Heart left ventricle (tissue), 16 donors: ENCODE measurements around the gene CXADR. TPM values are rescaled to one million over a fixed set of nuclear protein-coding genes. Genes with fewer than 3 reads are reported as not detected.

ENCODE experiments used
- ATAC-seq, 4 donors: fragments of 200-7000 bp; cut with Tn5 transposase; one replicate each; pipeline ENCODE4 v1.9.1; 2020 to 2022; ENCODE audit warnings: moderate library complexity in 4 of 4, mild to moderate bottlenecking in 3 of 4, moderate number of reproducible peaks in 1 of 4
- DNase-seq, 5 donors: peaks; one replicate each; pipeline ENCODE4 v3.0.0-alpha.2; 2020
- H3K27ac ChIP-seq, 12 donors: fragments of 200-600 bp; sonication (generic) in 4 of 12; one replicate each; pipeline versions ENCODE4 v1.5.0 to v1.8.0; 2016 to 2022; ENCODE audit warnings: mild to moderate bottlenecking in 2 of 12
- H3K27me3 ChIP-seq, 9 donors: fragments of 200-600 bp; sonication (generic) in 2 of 9; one replicate each; pipeline versions ENCODE4 v1.5.1 to v1.8.0; 2016 to 2022; ENCODE audit warnings: mild to moderate bottlenecking in 3 of 9
- H3K36me3 ChIP-seq, 9 donors: fragments of 200-600 bp; sonication (generic) in 2 of 9; one replicate each; pipeline versions ENCODE4 v1.5.0 to v1.8.0; 2018 to 2022; ENCODE audit warnings: mild to moderate bottlenecking in 2 of 9
- H3K4me1 ChIP-seq, 12 donors: fragments of 200-600 bp; sonication (generic) in 4 of 12; one replicate each; pipeline versions ENCODE4 v1.5.0 to v1.8.0; 2016 to 2022; ENCODE audit warnings: mild to moderate bottlenecking in 3 of 12
- H3K4me3 ChIP-seq, 12 donors: fragments of 200-600 bp; sonication (generic) in 4 of 12; one replicate each; pipeline versions ENCODE4 v1.5.0 to v1.8.0; 2017 to 2022; ENCODE audit warnings: mild to moderate bottlenecking in 9 of 12, moderate library complexity in 4 of 12
- H3K9me3 ChIP-seq, 12 donors: fragments of 200-600 bp; sonication (generic) in 4 of 12; one replicate each; pipeline versions ENCODE4 v1.5.0 to v1.8.0; 2016 to 2022; ENCODE audit warnings: mild to moderate bottlenecking in 1 of 12
- POLR2A ChIP-seq, 2 donors: fragments of 450-650 bp; IDR thresholded peaks; one replicate each; pipeline ENCODE4 v1.6.1; 2017; ENCODE audit warnings: antibody characterized with exemption in 2 of 2, mild to moderate bottlenecking in 2 of 2, moderate library complexity in 2 of 2
- WGBS, 4 donors: extraction: QIAGEN DNeasy Blood & Tissue Kit in 2 of 4; methylation state at CpG; one replicate each; pipeline versions ENCODE4 v1.1.5 to v1.1.7; 2013 to 2018; 5-methylcytosine and 5-hydroxymethylcytosine counted together
- intact Hi-C, 10 donors: fragments of 100-400 bp; cut with DNase I; formaldehyde crosslinking; loops; one replicate each; pipeline versions ENCODE4 v1.11.1 to v1.14.2; 2022
- polyA plus RNA-seq, 2 donors: library from polyadenylated mRNA; stranded (reverse); fragments of 200-250 nt; gene quantifications; one replicate each; pipeline ENCODE4 v1.2.3, GENCODE V29; 2013
- total RNA-seq, 9 donors: library from RNA; depleted of rRNA in 2 of 9; stranded (reverse); fragments of >200 nt in 2 of 9; fragmentation: NEBNext Ultra II Directional in 3 of 9; extraction: Animal tissue kit (Norgen Biotek cat#: 25700) in 3 of 9; gene quantifications; one replicate each; pipeline versions ENCODE4 v1.1.0 to v1.2.4, GENCODE V29; 2016 to 2023
- TF ChIP-seq, protein P1 (sequence below), 12 donors: fragments of 200-600 bp; sonication (generic) in 4 of 12; IDR thresholded peaks; one replicate each; pipeline versions ENCODE4 v1.5.0 to v1.8.0; 2018 to 2022; ENCODE audit warnings: antibody characterized with exemption in 12 of 12, mild to moderate bottlenecking in 5 of 12
- donor health status: ischemic (EF 13 %, LVEDD 7.1; RV severe dilation, severe dysfunction).
- donor health status: healthy with polysubstance abuse.
- donor health status: DM: no; HTN: yes; CAD: no.
- donor health status: DM: no; HTN: no; CAD: no.
- donor health status: ischemic (EF 25% LVEDD 6.9; RV normal size, moderate dysfunction).
- donor health status: ischemic (EF 25% LVEDD 5.7; RV mildly dilated, moderate dysfunction).
- donor health status: healthy.
- donor health status: DM: yes; HTN: yes; CAD: no.
- donor health status: ischemic (EF 35%, LVEDD 5.7; RV mildly dilated, moderate dysfunction).
- donor health status: nonischemic (EF 11% LVEDD 7.7; RV severe dilation, severe dysfunction).
- donor health status: DM: yes; HTN: yes; CAD: no.
- donor health status: PGD.
- donor health status: ischemic (EF 29% LVEDD 5.4; RV normal size, mild dysfunction).
- donor health status: nonischemic (EF 23%, LVEDD 6.1; RV moderate dilation, normal function).

The CXADR gene
- total and polyA plus RNA-seq, 11 donors = 7.5 to 45.1 (median 29.3) TPM

GRCh38 chr21:17572431-17572830, 59.6 kb downstream of the CXADR start:
- no peaks in the 10 kb centered on the region for H3K9me3 ChIP-seq
- H3K27me3 ChIP-seq = no peaks in the 10 kb centered on the region
- no peak for DNase-seq
- ATAC-seq = no peak
- no peak overlapping the region for H3K4me3 ChIP-seq
- intact Hi-C loops = no loop called here
- TF ChIP-seq, protein P1, sequence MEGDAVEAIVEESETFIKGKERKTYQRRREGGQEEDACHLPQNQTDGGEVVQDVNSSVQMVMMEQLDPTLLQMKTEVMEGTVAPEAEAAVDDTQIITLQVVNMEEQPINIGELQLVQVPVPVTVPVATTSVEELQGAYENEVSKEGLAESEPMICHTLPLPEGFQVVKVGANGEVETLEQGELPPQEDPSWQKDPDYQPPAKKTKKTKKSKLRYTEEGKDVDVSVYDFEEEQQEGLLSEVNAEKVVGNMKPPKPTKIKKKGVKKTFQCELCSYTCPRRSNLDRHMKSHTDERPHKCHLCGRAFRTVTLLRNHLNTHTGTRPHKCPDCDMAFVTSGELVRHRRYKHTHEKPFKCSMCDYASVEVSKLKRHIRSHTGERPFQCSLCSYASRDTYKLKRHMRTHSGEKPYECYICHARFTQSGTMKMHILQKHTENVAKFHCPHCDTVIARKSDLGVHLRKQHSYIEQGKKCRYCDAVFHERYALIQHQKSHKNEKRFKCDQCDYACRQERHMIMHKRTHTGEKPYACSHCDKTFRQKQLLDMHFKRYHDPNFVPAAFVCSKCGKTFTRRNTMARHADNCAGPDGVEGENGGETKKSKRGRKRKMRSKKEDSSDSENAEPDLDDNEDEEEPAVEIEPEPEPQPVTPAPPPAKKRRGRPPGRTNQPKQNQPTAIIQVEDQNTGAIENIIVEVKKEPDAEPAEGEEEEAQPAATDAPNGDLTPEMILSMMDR (IDR thresholded peaks at IDR 0.05) = no peak
- TF ChIP-seq POLR2A (IDR thresholded peaks at IDR 0.05) = no peak
- WGBS, 4 donors = 76 to 90% (median 88%) methylated on average over 6 of the region's 6 CpGs
- H3K4me1 ChIP-seq = peaks cover 0 to 7% (median 0%) of the 10 kb centered on the region in 12 donors
- no peaks in the 10 kb centered on the region for H3K36me3 ChIP-seq
- no peak overlapping the region for H3K27ac ChIP-seq

DNA sequence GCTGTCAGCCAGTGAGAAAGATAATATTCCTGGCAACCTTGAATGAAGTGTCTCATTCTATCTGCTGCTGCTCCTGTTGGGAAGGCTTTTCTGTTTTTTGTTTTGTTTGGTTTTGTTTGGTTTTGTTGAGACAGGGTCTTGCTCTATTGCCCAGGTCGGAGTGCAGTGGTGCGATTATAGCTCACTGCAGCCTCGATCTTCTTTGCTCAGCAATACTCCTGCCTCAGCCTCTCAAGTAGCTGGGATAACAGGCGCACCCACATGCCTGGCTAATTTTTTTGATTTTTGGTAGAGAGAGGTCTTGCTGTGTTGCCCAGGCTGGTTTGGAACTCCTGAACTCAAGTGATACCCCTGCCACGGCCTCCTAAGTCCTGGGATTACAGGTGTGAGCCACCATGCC, 62.2 kb downstream of the CXADR start:
- DNase-seq = no peak
- 90 to 94% (median 92%) methylated on average over 5 of the region's 5 CpGs for WGBS, 4 donors
- Histone ChIP-seq H3K4me3 (no peak overlapping the region), H3K9me3 (no peaks in the 10 kb centered on the region), H3K36me3 (no peaks in the 10 kb centered on the region), H3K4me1 (peaks cover 0 to 7% (median 0%) of the 10 kb centered on the region in 12 donors), H3K27ac (no peak overlapping the region), H3K27me3 (no peaks in the 10 kb centered on the region)
- ATAC-seq = no peak
- TF ChIP-seq POLR2A (IDR thresholded peaks at IDR 0.05) = no peak
- TF ChIP-seq, protein P1 (IDR thresholded peaks at IDR 0.05) = no peak
- intact Hi-C loops = no loop called here

DNA sequence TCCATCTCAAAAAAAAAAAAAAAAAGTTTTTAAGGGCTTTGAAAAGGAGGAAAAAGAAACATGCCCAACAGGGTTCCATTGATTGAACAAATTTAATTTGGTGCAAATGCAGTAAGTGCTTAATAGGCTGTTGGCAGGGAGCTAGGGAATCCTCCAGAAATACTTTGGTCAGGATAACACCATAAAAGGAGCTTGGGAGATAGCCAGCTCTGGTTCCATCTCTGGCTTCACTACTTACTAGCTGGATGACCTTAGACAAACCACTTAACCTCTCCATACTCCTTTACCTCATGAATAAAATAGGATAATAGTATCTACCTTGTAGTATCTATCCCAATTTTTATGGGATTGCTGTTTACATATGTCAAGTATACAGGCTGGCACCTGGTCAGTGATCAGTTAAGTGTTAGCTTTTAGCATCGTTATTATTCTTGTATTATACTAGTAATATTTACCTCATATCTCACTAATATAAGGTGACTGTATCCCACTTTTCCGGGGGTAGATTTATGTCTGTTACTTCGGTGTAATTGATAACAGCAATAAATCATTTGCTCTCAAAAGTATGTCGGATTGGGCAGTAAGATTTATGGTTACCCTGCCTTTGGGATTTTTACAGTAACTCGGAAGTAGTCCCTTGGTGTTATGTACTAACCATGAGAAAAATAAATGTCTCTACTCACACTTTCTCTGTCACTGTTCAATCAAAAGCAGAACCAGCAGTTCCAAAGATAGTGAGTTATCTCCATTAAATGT, 63.4 kb downstream of the CXADR start:
- TF ChIP-seq, protein P1 (IDR thresholded peaks at IDR 0.05) = no peak
- TF ChIP-seq POLR2A (IDR thresholded peaks at IDR 0.05) = no peak
- 69 to 73% (median 71%) methylated on average over 5 of the region's 5 CpGs for WGBS, 4 donors

DNA sequence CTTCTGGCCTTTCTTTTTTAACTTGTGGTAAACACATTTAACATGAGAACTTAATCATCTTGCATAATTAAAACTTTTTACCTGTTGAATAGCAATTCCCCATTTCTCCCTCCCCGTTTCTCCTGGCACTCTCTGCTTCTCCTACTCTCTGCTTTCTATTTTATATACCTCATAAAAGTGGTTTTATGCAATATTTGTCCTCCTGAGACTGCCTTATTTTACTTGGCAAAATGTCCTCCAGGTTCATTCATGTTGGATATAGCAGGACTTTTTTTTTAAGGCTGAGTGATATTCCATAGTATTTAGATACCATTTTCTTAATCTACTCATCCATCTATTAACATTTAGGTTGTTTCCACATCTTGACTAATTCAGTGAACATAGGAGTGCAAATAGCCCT, 64.9 kb downstream of the CXADR start:
- Histone ChIP-seq H3K36me3 (no peaks in the 10 kb centered on the region), H3K4me3 (no peak overlapping the region)

More for the DNA sequence above, 63.4 kb downstream of the CXADR start:
- H3K27ac ChIP-seq = no peak overlapping the region
- ATAC-seq (no peak), DNase-seq (no peak)
- intact Hi-C loops = no loop called here
- no peaks in the 10 kb centered on the region for H3K9me3 ChIP-seq
- no peaks in the 10 kb centered on the region for H3K36me3 ChIP-seq
- no peaks in the 10 kb centered on the region for H3K27me3 ChIP-seq
- H3K4me3 ChIP-seq = no peak overlapping the region
- peaks cover 0 to 7% (median 0%) of the 10 kb centered on the region in 12 donors for H3K4me1 ChIP-seq

More for the DNA sequence above, 64.9 kb downstream of the CXADR start:
- DNase-seq (no peak), ATAC-seq (no peak)
- H3K4me1 ChIP-seq = peaks cover 0 to 7% (median 0%) of the 10 kb centered on the region in 12 donors
- 81 to 98% (median 85%) methylated on average over 1 of the region's 1 CpG for WGBS, 4 donors
- no peaks in the 10 kb centered on the region for H3K27me3 ChIP-seq
- TF ChIP-seq POLR2A (IDR thresholded peaks at IDR 0.05) = no peak
- TF ChIP-seq, protein P1 (IDR thresholded peaks at IDR 0.05) = no peak
- no peaks in the 10 kb centered on the region for H3K9me3 ChIP-seq
- no peak overlapping the region for H3K27ac ChIP-seq
- intact Hi-C loops = no loop called here
